ENCODE results near the gene BEND4. TPM values are rescaled to one million over a fixed set of nuclear protein-coding genes. Genes with fewer than 3 reads are reported as not detected.

Gene BEND4
- total RNA-seq, 2 experiments from 2014 or later = 0.06 to 0.11 TPM

GRCh38 chr4:42101446-42101975 is 50.9 kb downstream of the BEND4 start:
- H3K4me1 ChIP-seq (ENCODE audit: insufficient read depth, low read length) = no peaks in the 10 kb centered on the region
- Mint-ChIP-seq H3K36me3 (ENCODE audit: low read depth) (no peaks in the 10 kb centered on the region), H3K4me3 (no peak overlapping the region), H3K27me3 (no peaks in the 10 kb centered on the region), H3K27ac (no peak overlapping the region), H3K4me1 (ENCODE audit: low read depth) (no peaks in the 10 kb centered on the region), H3K9me3 (peaks cover 5% of the 10 kb centered on the region)
- intact Hi-C loops (cut with DNase I, micrococcal nuclease) = no loop called here
- POLR2A ChIA-PET = no interaction called here
- H3K36me3 ChIP-seq (ENCODE audit: insufficient read depth, low read length) = no peaks in the 10 kb centered on the region
- no peaks in the 10 kb centered on the region for H3K27me3 ChIP-seq (ENCODE audit: control insufficient read depth in 1 of 2, insufficient read depth in 2 of 2, low read length in 2 of 2)
- no peak overlapping the region for H3K4me3 ChIP-seq (ENCODE audit: low read length)
- no peaks in the 10 kb centered on the region for H3K9me3 ChIP-seq (ENCODE audit: control insufficient read depth in 1 of 2, insufficient read depth in 1 of 2, low read length in 2 of 2)
- DNase-seq (no peak), ATAC-seq (ENCODE audit: poor library complexity) (no peak)
- CTCF ChIA-PET = no interaction called here
- no peak overlapping the region for H3K27ac ChIP-seq (ENCODE audit: low read depth in 1 of 2, low read length in 2 of 2)
- no peak for TF ChIP-seq CTCF (IDR thresholded peaks at IDR 0.05)

- no peaks in the 10 kb centered on the region for H3K4me1 Mint-ChIP-seq (ENCODE audit: low read depth)
- H3K27ac Mint-ChIP-seq = no peak overlapping the region
- no peak for ATAC-seq (ENCODE audit: poor library complexity)
- H3K36me3 Mint-ChIP-seq (ENCODE audit: low read depth) = peaks cover 44% of the 10 kb centered on the region
- H3K4me3 Mint-ChIP-seq = no peak overlapping the region
- Histone ChIP-seq H3K27me3 (ENCODE audit: control insufficient read depth in 1 of 2, insufficient read depth in 2 of 2, low read length in 2 of 2) (no peaks in the 10 kb centered on the region), H3K36me3 (ENCODE audit: insufficient read depth, low read length) (peaks cover 11% of the 10 kb centered on the region), H3K4me1 (ENCODE audit: insufficient read depth, low read length) (no peaks in the 10 kb centered on the region), H3K9me3 (ENCODE audit: control insufficient read depth in 1 of 2, insufficient read depth in 1 of 2, low read length in 2 of 2) (peaks cover 0 to 4% of the 10 kb centered on the region in 2 experiments), H3K27ac (ENCODE audit: low read depth in 1 of 2, low read length in 2 of 2) (no peak overlapping the region), H3K4me3 (ENCODE audit: low read length) (no peak overlapping the region)
- POLR2A ChIA-PET = no interaction called here
- DNase-seq = no peak
- H3K9me3 Mint-ChIP-seq = no peaks in the 10 kb centered on the region
- CTCF ChIA-PET = no interaction called here
- H3K27me3 Mint-ChIP-seq = no peaks in the 10 kb centered on the region
- TF ChIP-seq CTCF (IDR thresholded peaks at IDR 0.05) = no peak
- intact Hi-C loops (cut with DNase I, micrococcal nuclease) = no loop called here
These were observed 64.1 kb downstream of the BEND4 start for GRCh38 chr4:42088386-42088785.

GRCh38 chr4:42083816-42084215 is 68.6 kb downstream of the BEND4 start:
- TF ChIP-seq CTCF (IDR thresholded peaks at IDR 0.05) = no peak
- Histone ChIP-seq H3K27ac (ENCODE audit: low read depth in 1 of 2, low read length in 2 of 2) (no peak overlapping the region), H3K36me3 (ENCODE audit: insufficient read depth, low read length) (peaks cover 27% of the 10 kb centered on the region), H3K4me1 (ENCODE audit: insufficient read depth, low read length) (no peaks in the 10 kb centered on the region), H3K4me3 (ENCODE audit: low read length) (no peak overlapping the region), H3K9me3 (ENCODE audit: control insufficient read depth in 1 of 2, insufficient read depth in 1 of 2, low read length in 2 of 2) (no peaks in the 10 kb centered on the region), H3K27me3 (ENCODE audit: control insufficient read depth in 1 of 2, insufficient read depth in 2 of 2, low read length in 2 of 2) (no peaks in the 10 kb centered on the region)
- Mint-ChIP-seq H3K4me3 (no peak overlapping the region), H3K36me3 (ENCODE audit: low read depth) (peaks cover 54% of the 10 kb centered on the region), H3K27me3 (no peaks in the 10 kb centered on the region), H3K4me1 (ENCODE audit: low read depth) (no peaks in the 10 kb centered on the region), H3K27ac (no peak overlapping the region), H3K9me3 (no peaks in the 10 kb centered on the region)
- ChIA-PET POLR2A (no interaction called here), CTCF (no interaction called here)
- intact Hi-C loops (cut with DNase I, micrococcal nuclease) = no loop called here
- DNase-seq (no peak), ATAC-seq (ENCODE audit: poor library complexity) (no peak)
